Measurements from ENCODE around the gene HCN2.

GRCh38 chr19:640606-641189, 51.0 kb downstream of the HCN2 start:
- TF ChIP-seq CTCF (IDR thresholded peaks at IDR 0.05; ENCODE audit: low read length) (no peak), EZH2 (IDR thresholded peaks at IDR 0.05; ENCODE audit: borderline replicate concordance, low read length) (no peak)

All from OCI-LY1 (cell line).